ENCODE results near the gene COX7A1.

- TF ChIP-seq POLR2A (IDR thresholded peaks at IDR 0.05) = no peak
- no peak for TF ChIP-seq EP300 (IDR thresholded peaks at IDR 0.05)
Observed at GRCh38 chr19:36125557-36125956, 26.7 kb downstream of the COX7A1 start.
